Urinary bladder (tissue), 4 donors: ENCODE data around the gene CELA3A. TPM values are rescaled to one million over a fixed set of nuclear protein-coding genes. Genes with fewer than 3 reads are reported as not detected.
A peak's percentile ranks its signal among the peaks of the same experiment; 100 is the strongest.

ENCODE experiments used
- DNase-seq: peaks from one replicate; pipeline ENCODE4 v3.0.0-alpha.2; 2015; ENCODE audit errors: extremely low spot score
- H3K27ac ChIP-seq: one replicate; pipeline ENCODE4 v1.5.1; 2013; ENCODE audit warnings: low read depth, mild to moderate bottlenecking, moderate library complexity
- H3K36me3 ChIP-seq: one replicate; pipeline ENCODE4 v1.6.1; 2013; ENCODE audit warnings: mild to moderate bottlenecking, moderate library complexity; ENCODE audit not compliant: insufficient read depth
- H3K4me1 ChIP-seq: one replicate; pipeline ENCODE4 v1.6.1; 2013; ENCODE audit warnings: mild to moderate bottlenecking, moderate library complexity; ENCODE audit not compliant: insufficient read depth
- H3K4me3 ChIP-seq: one replicate; pipeline ENCODE4 v1.5.1; 2013; ENCODE audit warnings: low read depth, low read length
- WGBS: extraction: QIAGEN DNeasy Blood & Tissue Kit; methylation state at CpG from one replicate; pipeline ENCODE4 v1.1.7; 2013; 5-methylcytosine and 5-hydroxymethylcytosine counted together
- polyA plus RNA-seq: library from polyadenylated mRNA; stranded (reverse); fragments of 200-250 nt; gene quantifications from one replicate; pipeline ENCODE4 v1.2.3, GENCODE V29; 2013
- small RNA-seq: library from RNA; depleted of rRNA; stranded (forward); fragments of <200 nt; gene quantifications from one replicate; pipeline ENCODE3, GENCODE V24; 2014
- total RNA-seq: library from RNA; depleted of rRNA; stranded (reverse); fragments of >200 nt; gene quantifications from one replicate; pipeline ENCODE4 v1.2.3, GENCODE V29; 2014
- donor health status: healthy with polysubstance abuse.
- donor health status: healthy.

CELA3A gene
- total and polyA plus RNA-seq, 2 donors, result 2.0 TPM; not detected in 1

DNA sequence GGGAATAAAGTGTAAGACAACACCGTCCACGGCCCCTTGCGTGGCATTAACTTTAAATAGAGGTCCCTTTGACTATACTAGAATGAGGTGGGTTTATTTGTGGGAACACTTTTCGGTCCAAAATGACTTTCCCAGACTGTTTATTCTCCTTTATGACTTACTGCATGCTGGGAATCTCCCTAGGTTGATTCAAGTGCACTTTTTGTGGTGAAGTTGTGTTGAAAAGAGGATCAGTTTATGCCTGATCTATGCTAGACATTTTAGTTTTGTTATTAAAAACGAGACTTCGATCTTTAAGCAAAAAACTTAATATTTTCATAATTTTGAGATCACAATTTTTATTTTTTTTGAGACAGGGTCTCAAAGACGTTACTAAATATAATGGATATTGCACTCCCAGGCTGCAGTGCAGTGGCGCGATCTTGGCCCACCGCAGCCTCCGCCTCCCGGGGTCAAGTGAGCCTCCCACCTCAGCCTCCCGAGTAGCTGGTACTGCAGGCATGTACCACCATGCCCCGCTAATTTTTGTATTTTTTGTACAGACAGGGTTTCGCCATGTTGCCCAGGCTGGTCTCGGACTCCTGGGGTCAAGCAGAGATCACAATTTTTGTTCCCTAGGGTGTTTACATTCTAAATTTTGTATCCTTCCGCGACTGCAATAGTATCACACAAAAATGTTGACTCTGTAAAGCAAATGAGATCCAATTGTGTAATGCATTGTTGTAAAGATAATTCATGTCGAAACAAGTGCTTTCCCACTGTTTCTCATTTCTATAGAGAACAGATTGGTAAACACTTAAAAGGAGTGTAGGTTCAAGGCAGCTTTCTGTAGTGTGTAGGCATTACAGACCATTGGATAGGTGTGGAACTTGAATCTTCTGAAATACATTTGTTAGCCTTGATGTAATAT lies 52.7 kb downstream of the CELA3A start:
- H3K27ac ChIP-seq, result peak overlapping the region; percentile 99
- H3K4me3 ChIP-seq, result peak overlapping the region; percentile 100
- H3K36me3 ChIP-seq, result no peaks in the 10 kb centered on the region
- 50% methylated on average over 19 of the region's 19 CpGs for WGBS
- no peak for DNase-seq
- no peaks in the 10 kb centered on the region for H3K4me1 ChIP-seq

DNA sequence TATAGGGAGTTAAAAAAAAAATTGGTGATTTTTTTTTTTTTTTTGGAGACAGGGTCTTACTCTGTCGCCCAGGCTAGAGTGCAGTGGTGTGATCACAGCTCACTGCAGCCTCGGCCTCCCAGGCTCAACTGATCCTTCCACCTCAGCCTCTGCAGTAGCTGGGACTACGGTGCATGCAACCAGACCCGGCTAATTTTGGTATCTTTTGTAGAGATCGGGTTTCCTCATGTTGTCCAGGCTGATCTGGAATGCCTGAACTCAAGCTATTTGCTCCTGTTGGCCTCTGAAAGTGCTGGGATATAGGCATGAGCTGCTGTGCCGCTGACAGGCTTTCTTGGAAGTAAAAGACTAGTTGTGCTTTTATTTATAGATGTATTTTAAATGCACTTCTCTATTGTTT lies 54.0 kb downstream of the CELA3A start:
- no peak overlapping the region for H3K27ac ChIP-seq
- DNase-seq, result no peak
- 55% methylated on average over 6 of the region's 6 CpGs for WGBS
- no peaks in the 10 kb centered on the region for H3K36me3 ChIP-seq
- H3K4me3 ChIP-seq, result no peak overlapping the region
- H3K4me1 ChIP-seq, result no peaks in the 10 kb centered on the region

DNA sequence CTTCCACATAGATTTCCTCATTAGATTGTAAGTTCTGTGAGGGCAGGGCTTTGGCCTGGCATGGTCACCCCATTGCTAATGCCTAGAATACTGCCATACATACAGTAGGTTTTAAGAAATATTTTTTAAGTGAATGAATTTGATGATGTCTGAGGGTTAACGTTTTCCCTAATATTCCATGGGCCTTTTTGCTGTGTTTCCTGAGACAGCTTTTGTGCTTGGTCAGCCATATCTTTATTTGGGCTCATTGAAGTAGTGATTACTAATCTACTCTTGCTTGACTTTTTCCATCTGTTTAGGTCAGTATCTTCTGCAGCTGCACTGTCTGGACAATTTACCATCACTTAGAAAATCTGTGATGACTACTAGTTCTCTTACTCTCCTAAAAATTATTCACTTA lies 54.6 kb downstream of the CELA3A start:
- no peaks in the 10 kb centered on the region for H3K4me1 ChIP-seq
- no peak overlapping the region for H3K27ac ChIP-seq
- 6% methylated on average over 1 of the region's 1 CpG for WGBS
- DNase-seq, result no peak
- H3K4me3 ChIP-seq, result no peak overlapping the region
- H3K36me3 ChIP-seq, result no peaks in the 10 kb centered on the region

DNA sequence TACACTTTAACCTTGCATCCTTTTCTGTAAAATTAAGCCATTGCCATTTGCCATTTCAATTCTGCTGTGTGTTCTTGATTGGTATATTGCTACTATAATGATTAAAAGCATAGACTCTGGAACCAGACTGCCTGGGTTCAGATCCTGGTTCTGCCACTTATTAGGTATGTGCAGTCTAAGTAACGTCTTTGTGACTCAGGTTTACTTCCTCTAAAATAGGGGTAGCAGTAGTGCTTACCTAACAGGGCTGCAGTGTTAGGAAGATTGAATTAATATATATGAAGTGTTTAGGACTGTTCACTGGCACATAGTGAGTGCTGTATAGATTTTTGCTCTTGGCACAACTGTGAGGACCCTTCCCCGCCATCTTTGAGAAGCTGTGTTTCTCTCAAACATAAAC lies 55.5 kb downstream of the CELA3A start:
- WGBS, result 48% methylated on average over 2 of the region's 2 CpGs
- H3K36me3 ChIP-seq, result no peaks in the 10 kb centered on the region
- H3K27ac ChIP-seq, result no peak overlapping the region
- peaks cover 2% of the 10 kb centered on the region for H3K4me1 ChIP-seq
- no peak for DNase-seq
- H3K4me3 ChIP-seq, result no peak overlapping the region

DNA sequence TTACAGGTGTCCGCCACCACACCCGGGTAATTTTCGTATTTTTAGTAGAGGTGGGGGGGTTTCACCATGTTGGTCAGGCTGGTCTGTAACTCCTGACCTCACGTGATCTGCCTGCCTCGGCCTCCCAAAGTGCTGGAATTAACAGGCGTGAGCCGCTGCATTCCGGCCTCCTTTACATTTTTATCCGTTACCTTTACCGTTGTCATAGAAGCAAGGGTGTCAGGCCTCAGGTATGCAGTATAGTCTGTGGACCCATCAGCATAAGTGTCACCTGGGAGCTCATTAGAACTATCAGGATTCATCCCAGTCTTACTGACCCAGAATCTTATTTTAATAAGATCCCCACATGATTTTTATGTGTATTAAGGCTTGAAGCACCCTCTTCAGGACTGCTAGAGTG lies 56.4 kb downstream of the CELA3A start:
- Histone ChIP-seq H3K27ac (no peak overlapping the region), H3K4me3 (no peak overlapping the region), H3K4me1 (peaks cover 2% of the 10 kb centered on the region), H3K36me3 (no peaks in the 10 kb centered on the region)
- DNase-seq, result no peak
- 89% methylated on average over 10 of the region's 10 CpGs for WGBS

Small RNAs within 50 kb of the gene (small RNA-seq; reads per million reads assigned to genes)
- gene RN7SL186P (not detected), gene RN7SL386P (not detected), gene RNU6-1022P (not detected), gene RNU6-776P (not detected)

Other genes starting within 250 kb of the CELA3A start
- gene USP48, start 218.5 kb upstream of the CELA3A start, total RNA-seq, result 97.1 TPM
- gene USP48, start 218.5 kb upstream of the CELA3A start, polyA plus RNA-seq, result 25.1 TPM
- 0.63 TPM for gene LDLRAD2, start 189.4 kb upstream of the CELA3A start, total RNA-seq
- gene LDLRAD2, start 189.4 kb upstream of the CELA3A start, polyA plus RNA-seq, result 7.1 TPM
- 242 TPM for gene HSPG2, start 64.3 kb upstream of the CELA3A start, total RNA-seq
- gene HSPG2, start 64.3 kb upstream of the CELA3A start, polyA plus RNA-seq, result 514 TPM
- not detected for gene CELA3B, start 24.6 kb upstream of the CELA3A start, total RNA-seq
- 0.49 TPM for gene CELA3B, start 24.6 kb upstream of the CELA3A start, polyA plus RNA-seq
- 493 TPM for gene CDC42, start 51.1 kb downstream of the CELA3A start, total RNA-seq
- gene CDC42, start 51.1 kb downstream of the CELA3A start, polyA plus RNA-seq, result 167 TPM
- 3.0 TPM for gene WNT4, start 141.4 kb downstream of the CELA3A start, total RNA-seq
- gene WNT4, start 141.4 kb downstream of the CELA3A start, polyA plus RNA-seq, result 3.9 TPM